ENCODE measurements around the gene STT3A. TPM values are rescaled to one million over a fixed set of nuclear protein-coding genes. Genes with fewer than 3 reads are reported as not detected.
"Not testable (repeated sequence)": the region's sequence is repeated elsewhere in the genome, so short reads cannot be mapped to it uniquely, and the experiment has no call there.

The STT3A gene
- total and polyA plus RNA-seq, 2 donors (not counting 1 experiment from before 2014, with no cell fraction given): 257 to 375 TPM

DNA sequence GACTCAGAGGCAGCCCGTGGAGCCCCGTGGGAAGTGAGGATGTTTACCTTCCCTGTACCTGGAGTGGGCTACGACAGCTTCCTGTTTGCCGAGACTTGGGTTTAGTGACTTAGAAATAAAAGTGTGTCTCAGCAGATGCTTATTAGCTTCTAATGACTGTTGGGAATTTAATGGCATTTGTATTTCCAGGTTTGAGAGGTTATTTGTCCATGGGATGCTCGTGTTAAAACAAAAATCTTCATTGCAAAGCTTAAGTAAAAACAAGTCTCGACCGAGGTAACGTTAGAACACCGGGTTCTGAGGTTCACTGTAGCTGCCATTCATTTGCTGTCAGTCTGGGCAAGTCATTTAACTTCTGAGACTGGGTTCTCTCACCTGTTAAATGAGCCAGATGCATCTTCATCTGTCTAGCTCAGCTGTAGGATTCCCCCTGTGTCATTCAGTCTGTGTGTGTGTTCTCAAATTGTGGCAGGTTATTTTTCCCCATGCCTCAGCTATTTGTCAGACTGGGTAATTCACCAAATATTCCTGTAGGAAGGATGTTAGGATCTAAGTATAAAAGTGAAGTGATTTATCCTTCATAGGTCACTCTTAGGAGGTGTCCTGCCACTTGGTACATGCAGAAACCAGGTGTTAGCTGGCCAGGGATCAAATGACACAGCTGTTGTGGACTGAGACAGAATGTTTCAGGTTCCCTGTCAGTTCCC is 22.6 kb upstream of the STT3A start:
- peak overlapping the region; percentile 99 for H3K4me2 ChIP-seq (ENCODE audit: extremely low read depth, insufficient read depth, low read length)
- peak; percentile 8 to 13 for DNase-seq (ENCODE audit: low read depth in 2 of 2)

DNA sequence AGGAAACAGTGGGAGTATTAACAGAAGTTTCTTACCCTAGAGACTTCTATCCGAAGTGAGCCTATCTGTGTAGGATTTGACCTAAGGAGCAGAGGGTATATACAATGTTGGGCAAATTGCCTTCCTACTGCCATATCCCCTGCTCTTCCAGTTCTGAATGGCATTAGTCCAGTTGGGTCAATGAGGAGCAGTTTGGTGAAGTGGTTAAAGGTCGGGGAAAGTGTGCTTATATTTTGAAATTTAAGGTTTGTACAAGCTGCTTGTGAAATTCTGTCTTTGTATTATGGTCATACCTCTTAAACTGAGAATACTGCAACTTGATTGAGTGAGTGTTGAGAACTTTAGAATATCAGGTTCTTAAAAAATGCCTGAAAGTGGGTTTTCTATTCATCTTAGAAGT is 21.7 kb upstream of the STT3A start:
- H3K4me3 ChIP-seq (replicated peaks in 1 of 4; ENCODE audit: control extremely low read depth in 1 of 4, insufficient read depth in 1 of 4, low read depth in 3 of 4, low read length in 4 of 4): peak overlapping the region in 2 of 4 experiments; percentile 93 to 95

More for the DNA sequence above, 22.6 kb upstream of the STT3A start:
- Histone ChIP-seq H2AFZ (ENCODE audit: low read length) (peak overlapping the region; percentile 86), H3K9me3 (ENCODE audit: control insufficient read depth, insufficient read depth, low read depth, low read length) (no peaks in the 10 kb centered on the region), H4K20me1 (ENCODE audit: control insufficient read depth, extremely low read depth, insufficient read depth, low read length) (no peaks in the 10 kb centered on the region), H3K4me3 (replicated peaks in 1 of 4; ENCODE audit: control extremely low read depth in 1 of 4, insufficient read depth in 1 of 4, low read depth in 3 of 4, low read length in 4 of 4) (peak overlapping the region; percentile 93 to 98 (median 96)), H3K27me3 (ENCODE audit: control insufficient read depth, insufficient read depth, low read length) (no peaks in the 10 kb centered on the region), H3K9ac (ENCODE audit: insufficient read depth, low read length) (peak overlapping the region; percentile 96), H3K36me3 (ENCODE audit: control insufficient read depth, insufficient read depth, low read length) (no peaks in the 10 kb centered on the region), H3K4me1 (ENCODE audit: control insufficient read depth, extremely low read depth, insufficient read depth, low read length) (peaks cover 6% of the 10 kb centered on the region), H3K27ac (ENCODE audit: insufficient read depth, low read length) (peak overlapping the region; percentile 88), H3K79me2 (ENCODE audit: control insufficient read depth, insufficient read depth, low read length) (peaks cover 19% of the 10 kb centered on the region)
- TF ChIP-seq EZH2 (IDR thresholded peaks at IDR 0.05; ENCODE audit: low read length, missing control alignments): no peak
- TF ChIP-seq, protein P1, sequence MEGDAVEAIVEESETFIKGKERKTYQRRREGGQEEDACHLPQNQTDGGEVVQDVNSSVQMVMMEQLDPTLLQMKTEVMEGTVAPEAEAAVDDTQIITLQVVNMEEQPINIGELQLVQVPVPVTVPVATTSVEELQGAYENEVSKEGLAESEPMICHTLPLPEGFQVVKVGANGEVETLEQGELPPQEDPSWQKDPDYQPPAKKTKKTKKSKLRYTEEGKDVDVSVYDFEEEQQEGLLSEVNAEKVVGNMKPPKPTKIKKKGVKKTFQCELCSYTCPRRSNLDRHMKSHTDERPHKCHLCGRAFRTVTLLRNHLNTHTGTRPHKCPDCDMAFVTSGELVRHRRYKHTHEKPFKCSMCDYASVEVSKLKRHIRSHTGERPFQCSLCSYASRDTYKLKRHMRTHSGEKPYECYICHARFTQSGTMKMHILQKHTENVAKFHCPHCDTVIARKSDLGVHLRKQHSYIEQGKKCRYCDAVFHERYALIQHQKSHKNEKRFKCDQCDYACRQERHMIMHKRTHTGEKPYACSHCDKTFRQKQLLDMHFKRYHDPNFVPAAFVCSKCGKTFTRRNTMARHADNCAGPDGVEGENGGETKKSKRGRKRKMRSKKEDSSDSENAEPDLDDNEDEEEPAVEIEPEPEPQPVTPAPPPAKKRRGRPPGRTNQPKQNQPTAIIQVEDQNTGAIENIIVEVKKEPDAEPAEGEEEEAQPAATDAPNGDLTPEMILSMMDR (conservative IDR thresholded peaks at IDR 0.05 in 1 of 2, IDR thresholded peaks at IDR 0.05 in 1 of 2; ENCODE audit: low read depth in 1 of 2, low read length in 2 of 2): no peak

DNA sequence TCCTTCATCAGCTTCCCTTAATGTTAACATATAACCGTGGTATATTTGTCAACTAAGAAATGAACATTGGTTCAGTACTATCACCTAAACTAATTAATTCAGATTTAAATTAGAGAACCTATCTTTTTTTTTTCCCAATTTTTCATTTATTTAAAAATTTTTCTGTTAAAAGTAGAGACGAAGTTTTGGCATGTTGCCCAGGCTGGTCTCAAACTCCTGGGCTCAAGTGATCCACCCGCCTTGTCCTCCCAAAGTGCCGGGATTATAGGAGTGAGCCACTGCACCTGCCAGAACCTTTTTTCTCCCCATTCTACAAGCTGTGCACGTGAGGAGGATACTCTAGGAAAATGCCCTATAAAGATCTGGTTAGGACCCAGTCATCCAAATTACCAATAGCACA is 19.7 kb upstream of the STT3A start:
- no peaks in the 10 kb centered on the region for H4K20me1 ChIP-seq (ENCODE audit: control insufficient read depth, extremely low read depth, insufficient read depth, low read length)
- H3K4me1 ChIP-seq (ENCODE audit: control insufficient read depth, extremely low read depth, insufficient read depth, low read length): peaks cover 6% of the 10 kb centered on the region
- DNase-seq (ENCODE audit: low read depth in 2 of 2): no peak
- peaks cover 19% of the 10 kb centered on the region for H3K79me2 ChIP-seq (ENCODE audit: control insufficient read depth, insufficient read depth, low read length)
- no peaks in the 10 kb centered on the region for H3K27me3 ChIP-seq (ENCODE audit: control insufficient read depth, insufficient read depth, low read length)
- no peak overlapping the region for H3K4me2 ChIP-seq (ENCODE audit: extremely low read depth, insufficient read depth, low read length)
- no peaks in the 10 kb centered on the region for H3K9me3 ChIP-seq (ENCODE audit: control insufficient read depth, insufficient read depth, low read depth, low read length)
- H3K36me3 ChIP-seq (ENCODE audit: control insufficient read depth, insufficient read depth, low read length): peaks cover 2% of the 10 kb centered on the region
- H3K27ac ChIP-seq (ENCODE audit: insufficient read depth, low read length): no peak overlapping the region
- no peak overlapping the region for H3K9ac ChIP-seq (ENCODE audit: insufficient read depth, low read length)
- no peak for TF ChIP-seq EZH2 (IDR thresholded peaks at IDR 0.05; ENCODE audit: low read length, missing control alignments)
- TF ChIP-seq, protein P1 (conservative IDR thresholded peaks at IDR 0.05 in 1 of 2, IDR thresholded peaks at IDR 0.05 in 1 of 2; ENCODE audit: low read depth in 1 of 2, low read length in 2 of 2): no peak
- no peak overlapping the region for H2AFZ ChIP-seq (ENCODE audit: low read length)
- no peak overlapping the region for H3K4me3 ChIP-seq (replicated peaks in 1 of 4; ENCODE audit: control extremely low read depth in 1 of 4, insufficient read depth in 1 of 4, low read depth in 3 of 4, low read length in 4 of 4)

More for the DNA sequence above, 21.7 kb upstream of the STT3A start:
- Histone ChIP-seq H3K9ac (ENCODE audit: insufficient read depth, low read length) (no peak overlapping the region), H3K36me3 (ENCODE audit: control insufficient read depth, insufficient read depth, low read length) (peaks cover 2% of the 10 kb centered on the region), H3K27me3 (ENCODE audit: control insufficient read depth, insufficient read depth, low read length) (no peaks in the 10 kb centered on the region), H4K20me1 (ENCODE audit: control insufficient read depth, extremely low read depth, insufficient read depth, low read length) (no peaks in the 10 kb centered on the region), H3K27ac (ENCODE audit: insufficient read depth, low read length) (no peak overlapping the region), H3K9me3 (ENCODE audit: control insufficient read depth, insufficient read depth, low read depth, low read length) (no peaks in the 10 kb centered on the region), H3K4me1 (ENCODE audit: control insufficient read depth, extremely low read depth, insufficient read depth, low read length) (peaks cover 6% of the 10 kb centered on the region), H2AFZ (ENCODE audit: low read length) (no peak overlapping the region), H3K4me2 (ENCODE audit: extremely low read depth, insufficient read depth, low read length) (peak overlapping the region; percentile 99), H3K79me2 (ENCODE audit: control insufficient read depth, insufficient read depth, low read length) (peaks cover 19% of the 10 kb centered on the region)
- no peak for TF ChIP-seq EZH2 (IDR thresholded peaks at IDR 0.05; ENCODE audit: low read length, missing control alignments)
- TF ChIP-seq, protein P1 (conservative IDR thresholded peaks at IDR 0.05 in 1 of 2, IDR thresholded peaks at IDR 0.05 in 1 of 2; ENCODE audit: low read depth in 1 of 2, low read length in 2 of 2): no peak
- DNase-seq (ENCODE audit: low read depth in 2 of 2): peak in 1 of 2 donors; percentile 6

DNA sequence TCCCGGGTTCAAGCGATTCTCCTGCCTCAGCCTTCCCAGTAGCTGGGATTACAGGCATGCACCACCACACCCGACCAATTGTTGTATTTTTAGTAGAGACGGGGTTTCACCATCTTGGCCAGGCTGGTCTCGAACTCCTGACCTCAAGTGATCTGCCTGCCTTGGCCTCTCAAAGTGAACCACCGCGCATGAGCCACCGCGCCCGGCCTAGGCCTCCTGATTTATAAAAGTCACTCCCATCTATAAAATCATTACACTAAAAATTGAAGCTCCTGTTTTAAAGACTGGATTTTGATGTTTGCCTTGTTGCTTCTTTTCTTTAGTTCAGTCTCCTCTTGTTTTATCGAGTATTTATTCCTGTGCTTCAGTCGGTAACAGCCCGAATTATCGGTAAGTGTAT is 15.5 kb upstream of the STT3A start:
- H3K9ac ChIP-seq (ENCODE audit: insufficient read depth, low read length); H3K4me1 ChIP-seq (ENCODE audit: control insufficient read depth, extremely low read depth, insufficient read depth, low read length); DNase-seq (ENCODE audit: low read depth in 2 of 2); H2AFZ ChIP-seq (ENCODE audit: low read length); H3K36me3 ChIP-seq (ENCODE audit: control insufficient read depth, insufficient read depth, low read length); H4K20me1 ChIP-seq (ENCODE audit: control insufficient read depth, extremely low read depth, insufficient read depth, low read length); H3K79me2 ChIP-seq (ENCODE audit: control insufficient read depth, insufficient read depth, low read length); H3K9me3 ChIP-seq (ENCODE audit: control insufficient read depth, insufficient read depth, low read depth, low read length); H3K4me2 ChIP-seq (ENCODE audit: extremely low read depth, insufficient read depth, low read length); H3K4me3 ChIP-seq (replicated peaks in 1 of 4; ENCODE audit: control extremely low read depth in 1 of 4, insufficient read depth in 1 of 4, low read depth in 3 of 4, low read length in 4 of 4); H3K27ac ChIP-seq (ENCODE audit: insufficient read depth, low read length); H3K27me3 ChIP-seq (ENCODE audit: control insufficient read depth, insufficient read depth, low read length): not testable (repeated sequence)
